ENCODE results near the gene GAST. TPM values are rescaled to one million over a fixed set of nuclear protein-coding genes. Genes with fewer than 3 reads are reported as not detected.

The GAST gene
- total and polyA plus RNA-seq, 9 of the 15 experiments (the other 6 are each of a cell fraction or from before 2014, with no cell fraction given), result not detected

- TF ChIP-seq ZBTB26 (CRISPR knock-in tag; IDR thresholded peaks at IDR 0.05) (no peak), MCM2 (IDR thresholded peaks at IDR 0.05; ENCODE audit: low read depth) (no peak), ZKSCAN8 (CRISPR knock-in tag; IDR thresholded peaks at IDR 0.05) (no peak), FOXK1 (CRISPR knock-in tag; IDR thresholded peaks at IDR 0.05; ENCODE audit: borderline replicate concordance) (no peak), CHD1 (IDR thresholded peaks at IDR 0.05; ENCODE audit: low read length) (no peak), AFF4 (CRISPR knock-in tag; IDR thresholded peaks at IDR 0.05) (no peak), NCOA4 (IDR thresholded peaks at IDR 0.05; ENCODE audit: partially characterized antibody) (no peak), SPI1 (IDR thresholded peaks at IDR 0.05; ENCODE audit: borderline replicate concordance, low read depth, low read length) (no peak), ZBTB17 (CRISPR knock-in tag; IDR thresholded peaks at IDR 0.05) (no peak), ZNF263 (CRISPR knock-in tag; IDR thresholded peaks at IDR 0.05; ENCODE audit: borderline replicate concordance) (0 out of 2 replicates have a peak, but pooled peaks have one; percentile 2), E2F6 (IDR thresholded peaks at IDR 0.05; ENCODE audit: borderline replicate concordance in 1 of 2, extremely low read depth in 1 of 2, insufficient read depth in 1 of 2, insufficient read length in 1 of 2, low read depth in 1 of 2, low read length in 1 of 2, poor library complexity in 1 of 2, severe bottlenecking in 1 of 2) (no peak), ETS2 (tag; IDR thresholded peaks at IDR 0.05; ENCODE audit: borderline replicate concordance, poor library complexity, severe bottlenecking) (no peak), CBX1 (IDR thresholded peaks at IDR 0.05; ENCODE audit: low read depth) (0 out of 2 replicates have a peak, but pooled peaks have one; percentile 39), ZNF224 (CRISPR knock-in tag; IDR thresholded peaks at IDR 0.05) (no peak)
- TF ChIP-seq, protein P1, sequence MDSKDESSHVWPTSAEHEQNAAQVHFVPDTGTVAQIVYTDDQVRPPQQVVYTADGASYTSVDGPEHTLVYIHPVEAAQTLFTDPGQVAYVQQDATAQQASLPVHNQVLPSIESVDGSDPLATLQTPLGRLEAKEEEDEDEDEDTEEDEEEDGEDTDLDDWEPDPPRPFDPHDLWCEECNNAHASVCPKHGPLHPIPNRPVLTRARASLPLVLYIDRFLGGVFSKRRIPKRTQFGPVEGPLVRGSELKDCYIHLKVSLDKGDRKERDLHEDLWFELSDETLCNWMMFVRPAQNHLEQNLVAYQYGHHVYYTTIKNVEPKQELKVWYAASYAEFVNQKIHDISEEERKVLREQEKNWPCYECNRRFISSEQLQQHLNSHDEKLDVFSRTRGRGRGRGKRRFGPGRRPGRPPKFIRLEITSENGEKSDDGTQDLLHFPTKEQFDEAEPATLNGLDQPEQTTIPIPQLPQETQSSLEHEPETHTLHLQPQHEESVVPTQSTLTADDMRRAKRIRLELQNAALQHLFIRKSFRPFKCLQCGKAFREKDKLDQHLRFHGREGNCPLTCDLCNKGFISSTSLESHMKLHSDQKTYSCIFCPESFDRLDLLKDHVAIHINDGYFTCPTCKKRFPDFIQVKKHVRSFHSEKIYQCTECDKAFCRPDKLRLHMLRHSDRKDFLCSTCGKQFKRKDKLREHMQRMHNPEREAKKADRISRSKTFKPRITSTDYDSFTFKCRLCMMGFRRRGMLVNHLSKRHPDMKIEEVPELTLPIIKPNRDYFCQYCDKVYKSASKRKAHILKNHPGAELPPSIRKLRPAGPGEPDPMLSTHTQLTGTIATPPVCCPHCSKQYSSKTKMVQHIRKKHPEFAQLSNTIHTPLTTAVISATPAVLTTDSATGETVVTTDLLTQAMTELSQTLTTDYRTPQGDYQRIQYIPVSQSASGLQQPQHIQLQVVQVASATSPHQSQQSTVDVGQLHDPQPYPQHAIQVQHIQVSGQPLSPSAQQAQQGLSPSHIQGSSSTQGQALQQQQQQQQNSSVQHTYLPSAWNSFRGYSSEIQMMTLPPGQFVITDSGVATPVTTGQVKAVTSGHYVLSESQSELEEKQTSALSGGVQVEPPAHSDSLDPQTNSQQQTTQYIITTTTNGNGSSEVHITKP (IDR thresholded peaks at IDR 0.05; ENCODE audit: partially characterized antibody), result peak; percentile 98
Observed at GRCh38 chr17:41687828-41688640, 24.1 kb upstream of the GAST start (continued).
